HepG2 (cell line): ENCODE measurements around the gene ABCB6. TPM values are rescaled to one million over a fixed set of nuclear protein-coding genes. Genes with fewer than 3 reads are reported as not detected.

Source experiments
- ATAD3A ChIP-seq: sonication (generic); formaldehyde crosslinking; IDR thresholded peaks from 2 replicates; pipeline ENCODE4 v1.4.0; 2020; ENCODE audit warnings: missing genetic modification reagents
- CBX5 ChIP-seq: sonication (generic); formaldehyde crosslinking; IDR thresholded peaks from 2 replicates; pipeline ENCODE4 v1.4.0; 2020; ENCODE audit warnings: missing genetic modification reagents, borderline replicate concordance
- CENPT ChIP-seq: sonication (generic); formaldehyde crosslinking; IDR thresholded peaks from 2 replicates; pipeline ENCODE4 v1.8.0; 2022; ENCODE audit warnings: low read depth, mild to moderate bottlenecking, moderate library complexity, missing genetic modification reagents
- ETV6 ChIP-seq: sonication (generic); formaldehyde crosslinking; conservative IDR thresholded peaks from 2 replicates; pipeline ENCODE4 v1.4.0; 2020; ENCODE audit warnings: missing genetic modification reagents
- FOXO4 ChIP-seq: sonication (generic); formaldehyde crosslinking; conservative IDR thresholded peaks from 2 replicates; pipeline ENCODE4 v1.8.1; 2023; ENCODE audit warnings: missing genetic modification reagents
- IRF1 ChIP-seq: sonication (generic); formaldehyde crosslinking; IDR thresholded peaks from 2 replicates; pipeline ENCODE4 v1.4.0; 2020; ENCODE audit warnings: low read depth, mild to moderate bottlenecking, missing genetic modification reagents
- MAFK ChIP-seq, 2 experiments: IDR thresholded peaks in 1 of 2; conservative IDR thresholded peaks in 1 of 2; 2 replicates each; pipeline ENCODE4 v1.6.1; 2011; ENCODE audit warnings: improper control_type of control experiment in 2 of 2, low read length in 2 of 2
- PRDM15 ChIP-seq: sonication (generic); formaldehyde crosslinking; IDR thresholded peaks from 2 replicates; pipeline ENCODE4 v1.4.0; 2020; ENCODE audit warnings: missing genetic modification reagents
- RARA ChIP-seq: IDR thresholded peaks from 2 replicates; pipeline ENCODE4 v1.6.1; 2016; ENCODE audit warnings: missing genetic modification reagents, missing compliant biosample characterization
- REPIN1 ChIP-seq: sonication (generic); formaldehyde crosslinking; IDR thresholded peaks from 2 replicates; pipeline ENCODE4 v1.8.0; 2022; ENCODE audit warnings: missing genetic modification reagents, low read depth, mild to moderate bottlenecking, borderline replicate concordance
- SNAPC2 ChIP-seq: sonication (generic); formaldehyde crosslinking; IDR thresholded peaks from 2 replicates; pipeline ENCODE4 v1.8.1; 2022; ENCODE audit warnings: mild to moderate bottlenecking, missing genetic modification reagents
- STAT5B ChIP-seq: sonication (generic); formaldehyde crosslinking; IDR thresholded peaks from 2 replicates; pipeline ENCODE4 v1.4.0; 2020; ENCODE audit warnings: missing genetic modification reagents
- ZNF205 ChIP-seq: IDR thresholded peaks from 2 replicates; pipeline ENCODE4 v1.6.1; 2018; ENCODE audit warnings: missing biosample characterization, missing genetic modification reagents
- ZNF280D ChIP-seq: sonication (generic); formaldehyde crosslinking; IDR thresholded peaks from 2 replicates; pipeline ENCODE4 v1.5.1; 2020; ENCODE audit warnings: mild to moderate bottlenecking, missing genetic modification reagents
- ZNF282 ChIP-seq: fragments of 450-650 bp; IDR thresholded peaks from 2 replicates; pipeline ENCODE4 v1.6.1; 2018; ENCODE audit not compliant: partially characterized antibody
- ZNF512 ChIP-seq: sonication (generic); formaldehyde crosslinking; IDR thresholded peaks from 2 replicates; pipeline ENCODE4 v1.4.0; 2020; ENCODE audit warnings: mild to moderate bottlenecking, missing genetic modification reagents
- ZNF572 ChIP-seq: sonication (generic); formaldehyde crosslinking; IDR thresholded peaks from 2 replicates; pipeline ENCODE4 v1.5.1; 2020; ENCODE audit warnings: mild to moderate bottlenecking, missing genetic modification reagents
- ZSCAN29 ChIP-seq: sonication (generic); formaldehyde crosslinking; conservative IDR thresholded peaks from 2 replicates; pipeline ENCODE4 v1.4.0; 2020; ENCODE audit warnings: mild to moderate bottlenecking, missing genetic modification reagents
- polyA plus RNA-seq, 8 experiments: library from polyadenylated mRNA; depleted of rRNA in 3 of 8; stranded (reverse) in 7 of 8; unstranded in 1 of 8; fragments of >200 nt; fragmentation: Illumina TruSeq in 4 of 8; extraction: Trizol in 4 of 8; gene quantifications; 2 replicates each; pipeline versions ENCODE4 v1.2.1 to v1.2.3, GENCODE V29; 2011 to 2016; ENCODE audit warnings: low read depth in 4 of 8, missing spikeins in 1 of 8, mixed read lengths in 1 of 8; ENCODE audit not compliant: insufficient read depth in 1 of 8
- total RNA-seq, 5 experiments: library from RNA; depleted of rRNA; stranded (reverse); fragments of >200 nt; fragmentation: Illumina TruSeq; extraction: Trizol; gene quantifications; 2 replicates each; pipeline ENCODE4 v1.2.3, GENCODE V29; 2016; ENCODE audit warnings: low read depth in 1 of 5

Gene ABCB6
- total and polyA plus RNA-seq, 2 of the 13 experiments (the other 11 are each of a cell fraction or from before 2014, with no cell fraction given): 91.1 to 137 TPM

GRCh38 chr2:219250049-219250781 lies 31.5 kb upstream of the ABCB6 start (continued):
- TF ChIP-seq ATAD3A: no peak
- TF ChIP-seq ZNF205: no peak
- TF ChIP-seq ETV6: no peak
- no peak for TF ChIP-seq IRF1 (CRISPR knock-in tag)
- TF ChIP-seq CENPT: no peak
- TF ChIP-seq ZSCAN29 (CRISPR knock-in tag): no peak
- no peak for TF ChIP-seq ZNF280D (CRISPR knock-in tag)
- TF ChIP-seq RARA: no peak
- peak; percentile 62; the same call in 1 of the 2 replicates for TF ChIP-seq ZNF572 (CRISPR knock-in tag)
- no peak for TF ChIP-seq PRDM15 (CRISPR knock-in tag)
- TF ChIP-seq MAFK (conservative IDR thresholded peaks at IDR 0.05 in 1 of 2, IDR thresholded peaks at IDR 0.05 in 1 of 2; ENCODE audit: low read length in 2 of 2): no peak
- TF ChIP-seq STAT5B: no peak
- 0 out of 2 replicates have a peak, but pooled peaks have one; percentile 31 for TF ChIP-seq CBX5
- TF ChIP-seq ZNF282: no peak
- no peak for TF ChIP-seq SNAPC2 (CRISPR knock-in tag)
- 0 out of 2 replicates have a peak, but pooled peaks have one; percentile 34 for TF ChIP-seq ZNF512 (CRISPR knock-in tag)
- TF ChIP-seq REPIN1: no peak
- TF ChIP-seq FOXO4 (CRISPR knock-in tag): no peak
